NCI-H1694 treated with DMSO at 0.1 percent for 48 hours (cell line): ENCODE data around the gene SOS2.

Experiments
- DNase-seq: peaks from one replicate; lab custom pipeline; 2025; lab: John Stamatoyannopoulos, UW

The SOS2 gene

GRCh38 chr14:50116181-50116956, 115.0 kb downstream of the SOS2 start, which contains the start of gene VCPKMT:
TSS of gene VCPKMT (minus strand) at chr14:50116572. CDS start at chr14:50116552, 20 bp downstream.
- peak; percentile 89 for DNase-seq

GRCh38 chr14:50113381-50114035, 117.9 kb downstream of the SOS2 start:
- DNase-seq, result no peak

GRCh38 chr14:50110323-50111037, 120.9 kb downstream of the SOS2 start:
- no peak for DNase-seq

GRCh38 chr14:50109342-50109741, 122.0 kb downstream of the SOS2 start:
- no peak for DNase-seq

- DNase-seq, result no peak
Observed at GRCh38 chr14:50107850-50108249, 123.5 kb downstream of the SOS2 start.

DNA sequence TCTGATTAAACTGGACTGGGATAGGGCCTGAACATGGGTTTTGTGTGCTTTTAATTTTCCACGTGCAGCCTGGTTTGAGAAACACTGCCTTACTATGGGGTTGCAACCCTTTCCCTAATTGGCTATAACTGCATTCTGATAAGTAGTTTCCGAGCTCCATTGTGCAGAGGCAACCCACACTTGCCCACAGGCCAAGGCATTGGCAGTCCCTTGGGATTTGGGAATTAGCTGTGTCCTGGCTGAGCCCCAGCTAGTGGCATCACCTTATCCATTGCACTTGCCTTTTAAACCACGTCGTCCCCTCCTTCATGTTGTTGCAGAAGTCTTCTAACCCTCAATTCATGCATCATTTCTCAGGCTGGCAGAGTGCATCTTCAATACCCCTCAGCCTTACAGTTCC, 125.2 kb downstream of the SOS2 start:
- DNase-seq, result no peak

GRCh38 chr14:50103558-50103957, 127.8 kb downstream of the SOS2 start:
- DNase-seq, result no peak

DNA sequence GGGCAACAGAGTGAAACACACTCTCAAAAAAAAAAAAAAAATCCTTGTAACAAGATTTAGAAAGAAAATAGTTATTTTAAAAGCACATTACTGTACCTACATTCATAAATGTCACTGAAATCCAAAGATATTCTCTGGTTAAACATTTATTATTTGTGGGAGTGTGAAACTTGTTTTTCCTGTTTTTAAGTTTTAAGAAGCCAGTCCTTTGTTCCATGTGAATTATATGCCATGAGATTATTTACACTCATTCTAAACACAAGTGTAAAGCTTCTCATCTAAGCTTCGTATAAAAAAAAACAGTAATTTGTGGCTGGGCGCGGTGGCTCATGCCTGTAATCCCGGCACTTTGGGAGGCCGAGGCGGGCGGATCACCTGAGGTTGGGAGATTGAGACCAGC, 130.0 kb downstream of the SOS2 start:
- DNase-seq, result no peak

DNA sequence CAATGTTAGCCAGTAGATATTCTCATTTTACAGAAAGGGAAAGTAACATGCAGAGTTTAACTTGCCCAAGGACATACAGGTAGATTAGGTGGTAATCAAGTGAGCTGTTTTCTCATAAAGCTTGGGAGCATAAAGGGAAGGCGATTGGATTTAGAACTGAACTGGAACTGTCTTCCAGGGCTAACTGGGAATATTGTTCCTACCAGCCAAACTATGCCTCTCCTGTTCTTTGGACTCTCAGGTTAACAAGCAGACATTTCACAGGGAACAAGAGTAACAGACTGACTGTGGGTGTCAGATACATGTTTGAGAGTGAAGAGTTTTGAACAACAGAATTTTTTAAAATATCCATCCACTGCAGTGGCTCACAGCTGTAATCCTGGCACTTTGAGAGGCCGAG, 130.6 kb downstream of the SOS2 start:
- no peak for DNase-seq

GRCh38 chr14:50099335-50099734, 132.0 kb downstream of the SOS2 start:
- no peak for DNase-seq

- DNase-seq, result no peak
Observed at GRCh38 chr14:50095895-50096294, 135.5 kb downstream of the SOS2 start.

DNA sequence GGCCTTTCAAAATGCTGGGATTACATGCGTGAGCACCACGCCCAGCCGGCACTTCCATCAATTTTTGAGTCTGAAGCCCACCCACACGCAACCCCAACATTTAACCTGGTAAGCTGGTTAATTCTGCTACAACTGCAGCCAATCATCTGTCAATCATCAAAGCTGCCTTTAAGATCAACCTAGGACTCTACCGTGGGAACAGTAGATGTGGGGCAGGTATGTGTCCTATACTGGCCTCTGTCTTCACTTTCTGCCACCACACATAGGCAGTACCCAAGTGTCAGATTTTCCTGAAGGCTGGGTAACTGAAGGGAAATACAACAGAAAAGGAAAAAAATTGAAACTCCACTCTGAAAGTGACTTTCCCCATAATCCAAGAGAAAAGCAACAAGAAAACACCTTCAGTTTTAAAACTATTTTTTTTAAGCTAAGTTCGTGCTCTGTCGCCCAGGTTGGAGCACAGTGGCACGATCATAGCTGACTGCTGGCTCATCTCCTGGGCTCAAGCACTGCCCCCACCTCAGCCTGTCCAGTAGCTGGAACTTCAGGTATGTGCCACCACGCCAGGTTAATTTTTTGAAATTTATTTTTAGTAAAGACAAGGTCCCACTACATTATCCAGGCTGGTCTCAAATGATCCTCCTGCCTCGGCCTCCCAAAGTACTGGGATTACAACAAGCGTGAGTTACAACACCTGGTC, 137.2 kb downstream of the SOS2 start:
- no peak for DNase-seq

DNA sequence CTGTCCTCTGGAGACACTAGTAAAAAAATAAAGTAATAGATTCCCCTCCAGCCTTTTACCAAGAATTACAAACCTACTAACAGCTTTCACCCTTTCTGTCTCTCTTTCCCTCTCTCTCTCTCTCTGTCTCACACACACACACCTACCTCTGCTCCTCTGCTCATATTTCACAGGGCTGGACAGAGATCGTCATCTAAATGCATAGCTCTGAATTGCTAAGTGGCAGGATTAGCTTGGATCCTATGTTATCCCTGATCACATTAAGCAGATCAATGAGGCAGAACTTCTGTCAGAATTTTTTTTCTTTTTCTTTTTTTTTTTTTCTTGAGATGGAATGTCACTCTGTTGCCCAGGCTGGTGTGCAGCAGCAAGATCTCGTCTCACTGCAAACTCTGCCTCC, 137.9 kb downstream of the SOS2 start:
- no peak for DNase-seq

- no peak for DNase-seq
Observed at GRCh38 chr14:50092006-50092555, 139.3 kb downstream of the SOS2 start.

DNA sequence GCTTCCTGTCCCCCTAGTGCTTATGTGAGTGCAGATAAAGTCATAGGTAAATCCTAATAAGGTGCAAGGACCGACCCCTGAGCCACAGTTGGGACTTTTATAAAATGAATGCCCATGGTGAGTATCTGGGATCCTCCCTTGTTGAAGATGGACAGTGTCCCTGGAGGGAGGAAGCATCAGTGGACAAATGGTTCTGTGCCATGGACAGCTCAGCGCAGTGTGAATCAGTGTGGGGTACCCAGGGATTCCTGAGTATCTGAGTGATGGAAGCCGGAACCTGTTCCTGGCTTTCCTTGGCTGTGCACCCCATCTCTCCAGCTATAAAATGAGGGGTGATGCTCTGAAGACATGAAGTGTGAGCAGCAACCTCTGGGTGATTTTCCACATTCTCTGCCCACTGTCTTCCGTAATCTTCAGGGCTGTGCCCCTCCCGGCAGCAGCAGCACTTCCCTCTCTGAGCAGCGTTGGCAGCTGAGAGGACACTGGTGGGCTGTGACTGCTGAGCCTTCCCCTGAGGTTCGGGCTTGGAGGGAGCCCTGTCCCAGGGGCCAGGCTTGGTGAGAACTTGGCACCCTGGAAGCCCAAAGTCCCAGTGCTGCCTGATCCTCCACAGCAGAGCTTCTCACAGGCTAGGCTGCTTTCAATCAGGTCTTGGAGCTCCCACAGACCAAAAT, 140.0 kb downstream of the SOS2 start:
- DNase-seq, result no peak

- no peak for DNase-seq
Observed at GRCh38 chr14:50089208-50089607, 142.2 kb downstream of the SOS2 start.

DNA sequence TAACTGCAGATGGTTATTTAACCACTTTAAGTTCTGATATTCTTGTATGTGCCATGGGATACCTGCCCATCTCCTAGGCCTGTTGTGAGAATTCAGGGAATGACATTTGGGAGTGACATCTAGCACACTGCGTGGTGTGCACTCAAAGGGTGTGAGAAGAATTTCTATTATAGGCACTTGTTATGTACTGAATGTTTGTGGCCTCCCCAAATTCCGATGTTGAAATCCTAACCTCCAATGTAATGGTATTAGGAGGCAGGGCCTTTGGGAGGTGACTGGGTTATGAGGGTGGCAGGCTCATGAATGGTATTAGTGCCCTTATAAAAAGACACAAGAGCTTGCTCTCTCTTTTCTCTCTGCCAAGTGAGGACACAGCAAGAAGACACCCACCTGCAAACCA, 142.6 kb downstream of the SOS2 start:
- DNase-seq, result no peak

- no peak for DNase-seq
Observed at GRCh38 chr14:50088117-50088515, 143.3 kb downstream of the SOS2 start.

DNA sequence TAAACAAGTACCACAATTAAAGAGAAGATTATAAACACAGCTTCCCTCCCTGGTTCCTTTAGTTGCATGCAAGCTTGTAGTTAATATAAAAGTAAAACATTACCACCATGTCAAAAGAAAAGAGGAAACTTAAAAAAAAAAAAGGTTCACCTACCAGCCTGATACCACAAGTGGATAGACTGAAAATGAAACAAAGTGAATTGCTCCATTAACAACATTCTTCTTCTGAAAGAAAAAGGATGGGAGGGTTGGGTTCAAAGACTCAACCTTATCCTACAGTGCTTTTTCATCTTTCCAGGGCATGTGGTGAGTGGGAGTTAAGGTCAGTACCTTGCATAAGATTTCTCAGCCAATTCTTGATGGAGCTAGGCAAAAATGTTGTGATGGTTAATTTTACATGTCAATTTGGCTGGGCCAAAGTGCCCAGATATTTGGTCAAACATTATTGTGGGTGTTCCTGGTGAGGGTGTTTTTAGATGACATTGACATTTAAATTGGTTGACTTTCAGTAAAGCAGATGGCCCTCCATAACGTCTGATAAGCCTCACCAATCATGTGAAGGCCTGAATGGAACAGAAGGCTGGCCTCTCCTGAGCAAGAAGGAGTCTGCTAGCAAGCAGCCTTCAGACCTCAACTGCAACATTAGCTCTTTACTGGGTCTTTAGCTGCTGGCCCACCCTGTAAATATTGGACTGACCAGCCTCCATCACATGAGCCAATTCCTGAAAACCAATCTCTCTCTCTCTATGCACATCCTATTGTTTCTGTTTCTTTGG, 143.8 kb downstream of the SOS2 start:
- no peak for DNase-seq

GRCh38 chr14:50086321-50086711, 145.1 kb downstream of the SOS2 start:
- no peak for DNase-seq
